ENCODE measurements around the gene SPINK1.
"Not testable (repeated sequence)": the region's sequence is repeated elsewhere in the genome, so short reads cannot be mapped to it uniquely, and the experiment has no call there.

Gene SPINK1

GRCh38 chr5:147803161-147803560, 28.3 kb downstream of the SPINK1 start:
- not testable (repeated sequence) for H3K4me3 ChIP-seq (ENCODE audit: low read length); DNase-seq (ENCODE audit: low read depth); H3K27me3 ChIP-seq (replicated peaks; ENCODE audit: control insufficient read depth, insufficient read depth, low read length); H3K9ac ChIP-seq (ENCODE audit: low read length); H3K9me3 ChIP-seq (ENCODE audit: control insufficient read depth, low read length); H3K36me3 ChIP-seq (ENCODE audit: control insufficient read depth, insufficient read depth, low read length, severe bottlenecking)
- H3K4me1 ChIP-seq (ENCODE audit: control insufficient read depth, insufficient read depth, low read length) = peaks cover 13% of the 10 kb centered on the region

- no peak for DNase-seq (ENCODE audit: low read depth)
- peaks cover 13% of the 10 kb centered on the region for H3K4me1 ChIP-seq (ENCODE audit: control insufficient read depth, insufficient read depth, low read length)
- no peaks in the 10 kb centered on the region for H3K36me3 ChIP-seq (ENCODE audit: control insufficient read depth, insufficient read depth, low read length, severe bottlenecking)
- no peak overlapping the region for H3K9ac ChIP-seq (ENCODE audit: low read length)
- H3K27me3 ChIP-seq (replicated peaks; ENCODE audit: control insufficient read depth, insufficient read depth, low read length) = no peaks in the 10 kb centered on the region
- H3K9me3 ChIP-seq (ENCODE audit: control insufficient read depth, low read length) = no peaks in the 10 kb centered on the region
- no peak overlapping the region for H3K4me3 ChIP-seq (ENCODE audit: low read length)
Measured at GRCh38 chr5:147801461-147801860, 30.0 kb downstream of the SPINK1 start.

GRCh38 chr5:147800491-147800890, 31.0 kb downstream of the SPINK1 start:
- peaks cover 15% of the 10 kb centered on the region for H3K4me1 ChIP-seq (ENCODE audit: control insufficient read depth, insufficient read depth, low read length)

GRCh38 chr5:147796556-147797308, 34.7 kb downstream of the SPINK1 start:
- Histone ChIP-seq H3K4me1 (ENCODE audit: control insufficient read depth, insufficient read depth, low read length) (peaks cover 2% of the 10 kb centered on the region), H3K36me3 (ENCODE audit: control insufficient read depth, insufficient read depth, low read length, severe bottlenecking) (no peaks in the 10 kb centered on the region), H3K27me3 (replicated peaks; ENCODE audit: control insufficient read depth, insufficient read depth, low read length) (no peaks in the 10 kb centered on the region), H3K9me3 (ENCODE audit: control insufficient read depth, low read length) (no peaks in the 10 kb centered on the region), H3K4me3 (ENCODE audit: low read length) (no peak overlapping the region), H3K9ac (ENCODE audit: low read length) (no peak overlapping the region)
- DNase-seq (ENCODE audit: low read depth) = no peak

More at GRCh38 chr5:147800491-147800890, 31.0 kb downstream of the SPINK1 start:
- Histone ChIP-seq H3K4me3 (ENCODE audit: low read length) (no peak overlapping the region), H3K27me3 (replicated peaks; ENCODE audit: control insufficient read depth, insufficient read depth, low read length) (no peaks in the 10 kb centered on the region), H3K36me3 (ENCODE audit: control insufficient read depth, insufficient read depth, low read length, severe bottlenecking) (no peaks in the 10 kb centered on the region), H3K9me3 (ENCODE audit: control insufficient read depth, low read length) (no peaks in the 10 kb centered on the region), H3K9ac (ENCODE audit: low read length) (no peak overlapping the region)
- DNase-seq (ENCODE audit: low read depth) = no peak

- Histone ChIP-seq H3K27me3 (replicated peaks; ENCODE audit: control insufficient read depth, insufficient read depth, low read length) (peaks cover 1% of the 10 kb centered on the region), H3K9ac (ENCODE audit: low read length) (no peak overlapping the region), H3K4me1 (ENCODE audit: control insufficient read depth, insufficient read depth, low read length) (no peaks in the 10 kb centered on the region), H3K9me3 (ENCODE audit: control insufficient read depth, low read length) (no peaks in the 10 kb centered on the region), H3K36me3 (ENCODE audit: control insufficient read depth, insufficient read depth, low read length, severe bottlenecking) (no peaks in the 10 kb centered on the region), H3K4me3 (ENCODE audit: low read length) (no peak overlapping the region)
- DNase-seq (ENCODE audit: low read depth) = no peak
Measured at GRCh38 chr5:147791181-147791580, 40.3 kb downstream of the SPINK1 start.

- no peak for DNase-seq (ENCODE audit: low read depth)
- Histone ChIP-seq H3K9me3 (ENCODE audit: control insufficient read depth, low read length) (no peaks in the 10 kb centered on the region), H3K36me3 (ENCODE audit: control insufficient read depth, insufficient read depth, low read length, severe bottlenecking) (no peaks in the 10 kb centered on the region), H3K4me3 (ENCODE audit: low read length) (no peak overlapping the region), H3K9ac (ENCODE audit: low read length) (no peak overlapping the region), H3K27me3 (replicated peaks; ENCODE audit: control insufficient read depth, insufficient read depth, low read length) (peaks cover 4% of the 10 kb centered on the region), H3K4me1 (ENCODE audit: control insufficient read depth, insufficient read depth, low read length) (no peaks in the 10 kb centered on the region)
Measured at GRCh38 chr5:147789820-147790219, 41.7 kb downstream of the SPINK1 start.

- Histone ChIP-seq H3K27me3 (replicated peaks; ENCODE audit: control insufficient read depth, insufficient read depth, low read length) (peaks cover 4% of the 10 kb centered on the region), H3K9me3 (ENCODE audit: control insufficient read depth, low read length) (no peaks in the 10 kb centered on the region), H3K9ac (ENCODE audit: low read length) (no peak overlapping the region), H3K4me3 (ENCODE audit: low read length) (no peak overlapping the region), H3K36me3 (ENCODE audit: control insufficient read depth, insufficient read depth, low read length, severe bottlenecking) (no peaks in the 10 kb centered on the region), H3K4me1 (ENCODE audit: control insufficient read depth, insufficient read depth, low read length) (no peaks in the 10 kb centered on the region)
- no peak for DNase-seq (ENCODE audit: low read depth)
Measured at GRCh38 chr5:147788023-147788422, 43.4 kb downstream of the SPINK1 start.

- Histone ChIP-seq H3K4me1 (ENCODE audit: control insufficient read depth, insufficient read depth, low read length) (no peaks in the 10 kb centered on the region), H3K9ac (ENCODE audit: low read length) (no peak overlapping the region), H3K4me3 (ENCODE audit: low read length) (no peak overlapping the region), H3K9me3 (ENCODE audit: control insufficient read depth, low read length) (no peaks in the 10 kb centered on the region), H3K36me3 (ENCODE audit: control insufficient read depth, insufficient read depth, low read length, severe bottlenecking) (no peaks in the 10 kb centered on the region), H3K27me3 (replicated peaks; ENCODE audit: control insufficient read depth, insufficient read depth, low read length) (peaks cover 9% of the 10 kb centered on the region)
- DNase-seq (ENCODE audit: low read depth) = no peak
Measured at GRCh38 chr5:147786142-147786541, 45.3 kb downstream of the SPINK1 start.

- peaks cover 9% of the 10 kb centered on the region for H3K27me3 ChIP-seq (replicated peaks; ENCODE audit: control insufficient read depth, insufficient read depth, low read length)
- no peaks in the 10 kb centered on the region for H3K9me3 ChIP-seq (ENCODE audit: control insufficient read depth, low read length)
- H3K4me3 ChIP-seq (ENCODE audit: low read length) = no peak overlapping the region
- H3K4me1 ChIP-seq (ENCODE audit: control insufficient read depth, insufficient read depth, low read length) = no peaks in the 10 kb centered on the region
- no peak overlapping the region for H3K9ac ChIP-seq (ENCODE audit: low read length)
- no peaks in the 10 kb centered on the region for H3K36me3 ChIP-seq (ENCODE audit: control insufficient read depth, insufficient read depth, low read length, severe bottlenecking)
- DNase-seq (ENCODE audit: low read depth) = no peak
Measured at GRCh38 chr5:147784146-147784987, 47.1 kb downstream of the SPINK1 start.

- peak within 1 kb of the TSS; percentile 75 for H3K4me3 ChIP-seq (ENCODE audit: low read length)
- H3K27me3 ChIP-seq (replicated peaks; ENCODE audit: control insufficient read depth, insufficient read depth, low read length) = peaks cover 9% of the 10 kb centered on the region
- peak within 1 kb of the TSS; percentile 54 for H3K9ac ChIP-seq (ENCODE audit: low read length)
- peak; percentile 1 for DNase-seq (ENCODE audit: low read depth)
- no peaks in the 10 kb centered on the region for H3K36me3 ChIP-seq (ENCODE audit: control insufficient read depth, insufficient read depth, low read length, severe bottlenecking)
- H3K9me3 ChIP-seq (ENCODE audit: control insufficient read depth, low read length) = no peaks in the 10 kb centered on the region
- no peaks in the 10 kb centered on the region for H3K4me1 ChIP-seq (ENCODE audit: control insufficient read depth, insufficient read depth, low read length)
Measured at GRCh38 chr5:147782110-147783028, 49.1 kb downstream of the SPINK1 start, which contains the start of gene JAKMIP2. Gene JAKMIP2 (minus strand): TSS chr5:147782728. CDS start chr5:147671806, 110,922 bp downstream.

All from adipocyte (in vitro differentiated cells).